ENCODE results near the gene ASTN2.

The ASTN2 gene

GRCh38 chr9:116387934-116388698 is 1026.7 kb downstream of the ASTN2 start:
- no peaks in the 10 kb centered on the region for H4K20me1 ChIP-seq (ENCODE audit: insufficient read depth, low read length)
- no peak overlapping the region for H3K9ac ChIP-seq (ENCODE audit: low read length)
- H3K36me3 ChIP-seq (ENCODE audit: insufficient read depth, low read length): no peaks in the 10 kb centered on the region
- no peak overlapping the region for H3K4me2 ChIP-seq (ENCODE audit: low read length)
- H3K4me1 ChIP-seq (ENCODE audit: insufficient read depth, low read length, severe bottlenecking): no peaks in the 10 kb centered on the region
- H2AFZ ChIP-seq (ENCODE audit: low read length): no peak overlapping the region
- TF ChIP-seq CTCF (IDR thresholded peaks at IDR 0.05; ENCODE audit: low read length): no peak
- no peak for TF ChIP-seq EZH2 (IDR thresholded peaks at IDR 0.05; ENCODE audit: borderline replicate concordance, low read length)
- H3K27me3 ChIP-seq (ENCODE audit: insufficient read depth, low read length): no peaks in the 10 kb centered on the region
- no peaks in the 10 kb centered on the region for H3K9me3 ChIP-seq (ENCODE audit: low read length)
- H3K4me3 ChIP-seq (ENCODE audit: low read depth, low read length, poor library complexity, severe bottlenecking): no peak overlapping the region
- no peaks in the 10 kb centered on the region for H3K9me2 ChIP-seq (ENCODE audit: low read depth, low read length)
- H3F3A ChIP-seq (ENCODE audit: insufficient read depth, low read length): no peaks in the 10 kb centered on the region
- H3K79me2 ChIP-seq (ENCODE audit: insufficient read depth, low read length): no peaks in the 10 kb centered on the region
- no peak overlapping the region for H3K27ac ChIP-seq (ENCODE audit: low read depth, low read length, poor library complexity, severe bottlenecking)

- Histone ChIP-seq H3K9me2 (ENCODE audit: low read depth, low read length) (no peaks in the 10 kb centered on the region), H3K4me2 (ENCODE audit: low read length) (no peak overlapping the region), H3K27ac (ENCODE audit: low read depth, low read length, poor library complexity, severe bottlenecking) (no peak overlapping the region), H3K36me3 (ENCODE audit: insufficient read depth, low read length) (no peaks in the 10 kb centered on the region), H4K20me1 (ENCODE audit: insufficient read depth, low read length) (no peaks in the 10 kb centered on the region), H3K27me3 (ENCODE audit: insufficient read depth, low read length) (no peaks in the 10 kb centered on the region), H3K9ac (ENCODE audit: low read length) (no peak overlapping the region), H2AFZ (ENCODE audit: low read length) (no peak overlapping the region), H3K4me1 (ENCODE audit: insufficient read depth, low read length, severe bottlenecking) (no peaks in the 10 kb centered on the region), H3F3A (ENCODE audit: insufficient read depth, low read length) (no peaks in the 10 kb centered on the region), H3K79me2 (ENCODE audit: insufficient read depth, low read length) (no peaks in the 10 kb centered on the region), H3K4me3 (ENCODE audit: low read depth, low read length, poor library complexity, severe bottlenecking) (no peak overlapping the region), H3K9me3 (ENCODE audit: low read length) (no peaks in the 10 kb centered on the region)
- TF ChIP-seq EZH2 (IDR thresholded peaks at IDR 0.05; ENCODE audit: borderline replicate concordance, low read length) (no peak), CTCF (IDR thresholded peaks at IDR 0.05; ENCODE audit: low read length) (no peak)
Observed at GRCh38 chr9:116383936-116384335, 1030.9 kb downstream of the ASTN2 start.

- Histone ChIP-seq H3K9me3 (ENCODE audit: low read length) (no peaks in the 10 kb centered on the region), H3F3A (ENCODE audit: insufficient read depth, low read length) (no peaks in the 10 kb centered on the region), H3K27ac (ENCODE audit: low read depth, low read length, poor library complexity, severe bottlenecking) (no peak overlapping the region)
Observed at GRCh38 chr9:116383133-116383532, 1031.7 kb downstream of the ASTN2 start.

More at GRCh38 chr9:116383133-116383532, 1031.7 kb downstream of the ASTN2 start:
- no peak overlapping the region for H3K4me3 ChIP-seq (ENCODE audit: low read depth, low read length, poor library complexity, severe bottlenecking)
- no peak overlapping the region for H2AFZ ChIP-seq (ENCODE audit: low read length)
- no peaks in the 10 kb centered on the region for H3K9me2 ChIP-seq (ENCODE audit: low read depth, low read length)
- no peaks in the 10 kb centered on the region for H3K79me2 ChIP-seq (ENCODE audit: insufficient read depth, low read length)
- no peaks in the 10 kb centered on the region for H3K27me3 ChIP-seq (ENCODE audit: insufficient read depth, low read length)
- H3K4me1 ChIP-seq (ENCODE audit: insufficient read depth, low read length, severe bottlenecking): no peaks in the 10 kb centered on the region
- H3K9ac ChIP-seq (ENCODE audit: low read length): no peak overlapping the region
- no peak for TF ChIP-seq EZH2 (IDR thresholded peaks at IDR 0.05; ENCODE audit: borderline replicate concordance, low read length)
- TF ChIP-seq CTCF (IDR thresholded peaks at IDR 0.05; ENCODE audit: low read length): no peak
- H3K4me2 ChIP-seq (ENCODE audit: low read length): no peak overlapping the region
- no peaks in the 10 kb centered on the region for H3K36me3 ChIP-seq (ENCODE audit: insufficient read depth, low read length)
- no peaks in the 10 kb centered on the region for H4K20me1 ChIP-seq (ENCODE audit: insufficient read depth, low read length)

Measured in OCI-LY1 (cell line).